ENCODE measurements around the gene RAMP3. TPM values are rescaled to one million over a fixed set of nuclear protein-coding genes. Genes with fewer than 3 reads are reported as not detected.
A peak's percentile ranks its signal among the peaks of the same experiment; 100 is the strongest.

The RAMP3 gene
- total RNA-seq, 1 donor from 2014 or later: 183 TPM

- Histone ChIP-seq H3K27ac (no peak overlapping the region), H3K4me3 (no peak overlapping the region), H3K36me3 (no peaks in the 10 kb centered on the region), H3K4me1 (no peaks in the 10 kb centered on the region), H3K9me3 (no peaks in the 10 kb centered on the region), H3K27me3 (ENCODE audit: low read depth) (no peaks in the 10 kb centered on the region)
- TF ChIP-seq CTCF (IDR thresholded peaks at IDR 0.05): no peak
- no peak for ATAC-seq
- intact Hi-C loops (cut with DNase I): no loop called here
- DNase-seq: no peak
Observed at GRCh38 chr7:45223078-45223477, 65.5 kb downstream of the RAMP3 start.

GRCh38 chr7:45223728-45224630, 66.4 kb downstream of the RAMP3 start:
- intact Hi-C loops (cut with DNase I): no loop called here
- Histone ChIP-seq H3K9me3 (no peaks in the 10 kb centered on the region), H3K4me1 (peaks cover 9% of the 10 kb centered on the region), H3K4me3 (no peak overlapping the region), H3K27ac (no peak overlapping the region), H3K27me3 (ENCODE audit: low read depth) (no peaks in the 10 kb centered on the region), H3K36me3 (no peaks in the 10 kb centered on the region)
- TF ChIP-seq CTCF (IDR thresholded peaks at IDR 0.05): no peak
- ATAC-seq (no peak), DNase-seq (no peak)

- Histone ChIP-seq H3K27me3 (ENCODE audit: low read depth) (no peaks in the 10 kb centered on the region), H3K9me3 (no peaks in the 10 kb centered on the region), H3K4me1 (peaks cover 14% of the 10 kb centered on the region), H3K36me3 (no peaks in the 10 kb centered on the region), H3K27ac (no peak overlapping the region), H3K4me3 (no peak overlapping the region)
- intact Hi-C loops (cut with DNase I): no loop called here
- ATAC-seq (peak in 1 of 2 donors; percentile 4), DNase-seq (no peak)
- no peak for TF ChIP-seq CTCF (IDR thresholded peaks at IDR 0.05)
Observed at GRCh38 chr7:45224832-45225231, 67.2 kb downstream of the RAMP3 start.

GRCh38 chr7:45225311-45225947, 67.8 kb downstream of the RAMP3 start:
- Histone ChIP-seq H3K27me3 (ENCODE audit: low read depth) (no peaks in the 10 kb centered on the region), H3K27ac (no peak overlapping the region), H3K36me3 (no peaks in the 10 kb centered on the region), H3K4me3 (no peak overlapping the region), H3K9me3 (no peaks in the 10 kb centered on the region), H3K4me1 (peaks cover 14% of the 10 kb centered on the region)
- ATAC-seq (peak in 1 of 2 donors; percentile 7), DNase-seq (no peak)
- TF ChIP-seq CTCF (IDR thresholded peaks at IDR 0.05): no peak
- intact Hi-C loops (cut with DNase I): no loop called here

GRCh38 chr7:45225948-45226335, 68.4 kb downstream of the RAMP3 start:
- no peaks in the 10 kb centered on the region for H3K27me3 ChIP-seq (ENCODE audit: low read depth)
- H3K9me3 ChIP-seq: no peaks in the 10 kb centered on the region
- H3K36me3 ChIP-seq: no peaks in the 10 kb centered on the region
- intact Hi-C loops (cut with DNase I): no loop called here
- DNase-seq (no peak), ATAC-seq (no peak)
- H3K4me1 ChIP-seq: peaks cover 14% of the 10 kb centered on the region
- no peak overlapping the region for H3K27ac ChIP-seq
- TF ChIP-seq CTCF (IDR thresholded peaks at IDR 0.05): no peak
- no peak overlapping the region for H3K4me3 ChIP-seq

Measured in lower lobe of right lung (tissue), 2 donors.